Activated CD8-positive, alpha-beta memory T cell treated with anti-CD3 and anti-CD28 coated beads, Interleukin-2, amount 10 ng/mL, durations not matched to agents 7 days and 5 days (primary cell): ENCODE measurements around the gene NHS. TPM values are rescaled to one million over a fixed set of nuclear protein-coding genes. Genes with fewer than 3 reads are reported as not detected.

Experiments used
- ATAC-seq: fragments of 150-1000 bp; cut with Tn5 transposase; one replicate; pipeline ENCODE4 v1.10.0; 2021; ENCODE audit warnings: moderate library complexity
- CTCF ChIA-PET: fragments of 350-600 bp; sonication (Branson Sonifier 250); formaldehyde crosslinking; loops from one replicate; lab custom pipeline; 2021; ENCODE audit warnings: antibody characterized with exemption; lab: Charles Lee
- DNase-seq: peaks from one replicate; pipeline ENCODE4 v3.0.0-alpha.2; 2020
- H3K27ac Mint-ChIP-seq: one replicate; pipeline ENCODE4 v1.8.0; 2021; ENCODE audit warnings: mild to moderate bottlenecking, mixed read lengths
- H3K27me3 Mint-ChIP-seq: one replicate; pipeline ENCODE4 v1.8.0; 2021; ENCODE audit warnings: mixed read lengths
- H3K36me3 Mint-ChIP-seq: one replicate; pipeline ENCODE4 v1.8.0; 2021; ENCODE audit warnings: mild to moderate bottlenecking, mixed read lengths
- H3K4me1 Mint-ChIP-seq: one replicate; pipeline ENCODE4 v1.8.0; 2021; ENCODE audit warnings: mixed read lengths
- H3K4me3 Mint-ChIP-seq: one replicate; pipeline ENCODE4 v1.8.0; 2021; ENCODE audit warnings: mild to moderate bottlenecking, moderate library complexity, mixed read lengths
- H3K9me3 Mint-ChIP-seq: one replicate; pipeline ENCODE4 v1.8.0; 2022; ENCODE audit warnings: low read depth, mixed read lengths
- total RNA-seq, 2 experiments: library from RNA; stranded (reverse); gene quantifications; one replicate each; pipeline ENCODE4 v1.2.3, GENCODE V29; 2021

NHS gene
- total RNA-seq, 2 experiments from 2014 or later = 1.4 to 10.1 TPM

DNA sequence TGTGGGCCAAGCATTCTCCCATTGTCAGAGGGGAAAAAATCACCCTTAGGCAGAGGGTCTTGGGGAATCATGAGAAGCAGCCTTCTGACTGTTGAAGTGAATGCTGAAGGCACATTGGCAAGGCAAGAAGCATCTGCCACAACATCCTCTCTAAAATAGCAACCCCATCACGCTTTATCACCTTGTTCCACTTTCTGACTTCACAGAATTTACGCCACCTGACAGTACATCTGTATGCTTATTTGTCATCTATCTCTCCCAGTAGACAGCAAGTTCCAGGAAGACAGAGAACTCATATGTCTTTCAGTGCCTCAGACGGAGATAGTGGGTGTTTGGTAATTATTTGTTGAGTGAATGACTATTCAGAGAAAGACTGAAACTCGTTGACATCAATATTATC is 293.9 kb downstream of the NHS start:
- H3K27ac Mint-ChIP-seq = peak overlapping the region; percentile 74
- no peak overlapping the region for H3K4me3 Mint-ChIP-seq
- DNase-seq = no peak
- H3K27me3 Mint-ChIP-seq = no peaks in the 10 kb centered on the region
- CTCF ChIA-PET = no interaction called here
- ATAC-seq = peak; percentile 39
- H3K4me1 Mint-ChIP-seq = peaks cover 9% of the 10 kb centered on the region
- H3K36me3 Mint-ChIP-seq = no peaks in the 10 kb centered on the region
- H3K9me3 Mint-ChIP-seq = no peaks in the 10 kb centered on the region

DNA sequence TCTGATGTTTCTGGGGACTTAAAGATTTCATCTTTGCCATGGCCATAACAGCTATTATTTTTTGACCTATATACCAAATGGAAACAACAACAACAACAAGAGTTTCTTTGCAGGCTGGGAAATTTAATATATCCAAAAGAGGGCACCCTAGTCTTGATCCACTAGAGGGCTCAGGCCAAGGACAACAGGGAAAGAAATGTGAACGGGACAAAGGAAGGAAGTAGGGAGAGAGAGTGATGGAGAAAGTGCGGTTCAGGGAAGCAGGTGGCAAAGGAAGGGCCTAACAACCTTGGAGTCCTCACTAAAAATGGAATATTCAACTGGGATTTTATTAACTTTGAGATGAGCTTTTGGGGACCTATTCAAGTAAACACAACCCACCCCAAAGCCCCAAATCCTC is 294.5 kb downstream of the NHS start:
- Mint-ChIP-seq H3K27ac (peak overlapping the region; percentile 74), H3K9me3 (no peaks in the 10 kb centered on the region), H3K4me3 (no peak overlapping the region), H3K4me1 (peaks cover 9% of the 10 kb centered on the region), H3K36me3 (no peaks in the 10 kb centered on the region), H3K27me3 (no peaks in the 10 kb centered on the region)
- ATAC-seq = no peak
- no peak for DNase-seq
- CTCF ChIA-PET = interaction anchor here (0.8 kb wide), 1 partner anchor 14 kb away, joined by 3 read pairs; no protein-coding TSS in a partner anchor

DNA sequence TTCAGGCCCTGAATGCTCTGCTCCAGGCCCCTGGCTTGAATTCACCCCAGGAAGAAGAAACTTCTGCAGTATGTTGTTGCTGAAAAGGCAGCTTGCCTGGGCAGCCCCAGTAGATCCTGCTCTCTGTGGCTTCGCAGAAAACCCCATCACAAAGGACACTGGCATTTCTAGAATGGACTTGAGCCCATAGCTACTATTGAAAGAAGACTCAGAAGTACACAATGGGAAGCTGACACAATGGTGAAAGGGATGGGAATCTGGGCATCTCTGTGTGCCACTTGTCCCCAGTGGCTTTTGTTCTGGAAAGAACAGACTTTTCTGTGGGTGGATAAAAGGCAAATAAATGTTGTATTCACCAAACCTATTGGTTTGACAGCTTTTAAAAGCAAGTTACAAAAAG is 294.9 kb downstream of the NHS start:
- DNase-seq (no peak), ATAC-seq (no peak)
- CTCF ChIA-PET = interaction anchor here (0.8 kb wide), 1 partner anchor 14 kb away, joined by 3 read pairs; no protein-coding TSS in a partner anchor
- Mint-ChIP-seq H3K4me3 (no peak overlapping the region), H3K36me3 (no peaks in the 10 kb centered on the region), H3K9me3 (no peaks in the 10 kb centered on the region), H3K4me1 (peaks cover 9% of the 10 kb centered on the region), H3K27ac (no peak overlapping the region), H3K27me3 (no peaks in the 10 kb centered on the region)

DNA sequence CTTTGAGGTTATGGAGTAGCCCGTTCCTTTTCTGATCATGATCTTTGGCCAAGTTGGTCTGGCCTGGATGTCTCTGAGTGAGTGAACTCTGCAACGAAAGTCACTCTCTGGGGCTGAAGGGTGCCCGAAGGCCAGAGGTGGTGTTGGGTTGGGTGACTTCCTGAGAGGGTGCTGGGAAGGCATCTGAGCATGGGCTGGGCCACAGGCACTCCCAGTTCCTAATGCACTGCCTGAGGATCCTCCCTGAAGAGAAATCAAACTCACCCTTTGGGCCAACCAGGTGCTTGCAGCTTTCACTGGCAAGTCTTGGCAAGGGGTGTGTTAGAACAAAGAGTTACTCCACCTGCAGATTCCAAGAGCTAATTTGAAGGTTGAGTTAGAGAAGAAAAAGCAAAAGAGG is 295.9 kb downstream of the NHS start:
- Mint-ChIP-seq H3K27me3 (no peaks in the 10 kb centered on the region), H3K36me3 (no peaks in the 10 kb centered on the region), H3K4me3 (no peak overlapping the region), H3K9me3 (no peaks in the 10 kb centered on the region), H3K27ac (no peak overlapping the region), H3K4me1 (peaks cover 9% of the 10 kb centered on the region)
- CTCF ChIA-PET = no interaction called here
- ATAC-seq = no peak
- DNase-seq = no peak

DNA sequence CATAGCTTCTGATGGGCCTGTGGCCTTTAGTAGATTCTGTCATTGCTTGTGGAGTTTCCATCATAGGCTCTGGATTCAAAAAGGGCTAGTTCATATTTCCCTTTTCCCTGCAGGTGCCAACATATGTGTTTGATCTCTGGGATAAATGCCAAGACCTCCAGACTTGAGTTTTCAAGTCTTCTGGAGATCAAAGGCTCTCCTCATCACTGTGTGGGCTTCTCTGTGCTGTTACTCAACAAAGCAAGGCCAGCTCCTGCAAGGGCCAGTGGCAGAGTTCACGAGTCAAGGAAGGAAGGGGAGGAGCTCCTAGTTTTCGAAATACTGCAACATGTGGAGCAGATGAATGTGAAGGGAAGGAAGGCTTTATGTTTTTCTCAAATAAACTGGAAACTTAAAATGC is 299.6 kb downstream of the NHS start:
- no peaks in the 10 kb centered on the region for H3K36me3 Mint-ChIP-seq
- no peaks in the 10 kb centered on the region for H3K9me3 Mint-ChIP-seq
- CTCF ChIA-PET = no interaction called here
- no peak overlapping the region for H3K27ac Mint-ChIP-seq
- no peak for DNase-seq
- H3K4me3 Mint-ChIP-seq = no peak overlapping the region
- ATAC-seq = no peak
- no peaks in the 10 kb centered on the region for H3K27me3 Mint-ChIP-seq
- no peaks in the 10 kb centered on the region for H3K4me1 Mint-ChIP-seq

DNA sequence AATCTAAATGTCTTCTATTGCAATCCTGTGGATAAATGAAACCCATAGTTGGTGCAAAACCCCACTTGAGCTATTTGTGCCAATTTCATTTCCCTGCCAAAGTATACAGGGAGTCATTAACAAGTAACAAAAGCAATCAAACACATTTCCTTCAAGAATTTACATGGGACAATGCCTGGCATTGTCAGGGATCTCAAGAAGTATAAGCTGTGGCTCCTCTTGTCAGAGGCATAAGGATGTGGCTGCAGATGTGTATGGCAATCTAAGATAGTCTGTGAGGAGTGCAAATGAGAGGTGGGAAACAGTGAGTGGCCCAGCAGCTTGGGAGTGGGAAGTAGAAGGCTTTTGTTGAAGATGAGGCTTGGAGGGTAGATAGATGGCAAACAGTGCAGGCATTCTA is 304.3 kb downstream of the NHS start:
- CTCF ChIA-PET = no interaction called here
- no peak overlapping the region for H3K4me3 Mint-ChIP-seq
- H3K4me1 Mint-ChIP-seq = peaks cover 21% of the 10 kb centered on the region
- no peak for ATAC-seq
- H3K36me3 Mint-ChIP-seq = no peaks in the 10 kb centered on the region
- no peaks in the 10 kb centered on the region for H3K9me3 Mint-ChIP-seq
- no peak for DNase-seq
- H3K27me3 Mint-ChIP-seq = no peaks in the 10 kb centered on the region
- no peak overlapping the region for H3K27ac Mint-ChIP-seq

DNA sequence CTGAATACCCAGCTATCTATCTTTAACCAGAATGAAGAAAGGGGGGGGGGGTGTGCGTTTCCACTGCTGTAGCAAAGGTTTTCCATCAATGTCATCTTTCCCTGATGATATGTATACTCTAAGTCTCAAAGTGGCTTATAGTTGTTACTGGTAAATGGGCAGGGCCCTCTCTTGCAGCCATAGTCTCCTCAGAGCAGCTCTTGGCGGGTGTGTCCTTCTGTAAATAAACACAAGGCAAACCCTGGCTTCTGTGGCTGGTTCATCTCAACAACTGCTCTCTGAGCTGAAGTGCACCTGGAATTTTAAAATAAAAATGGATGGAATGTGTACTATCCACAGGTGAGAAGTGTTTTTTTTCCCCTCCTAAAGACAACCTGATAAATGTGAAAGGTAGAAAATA is 304.8 kb downstream of the NHS start:
- Mint-ChIP-seq H3K9me3 (no peaks in the 10 kb centered on the region), H3K4me1 (peaks cover 21% of the 10 kb centered on the region), H3K27me3 (no peaks in the 10 kb centered on the region), H3K36me3 (no peaks in the 10 kb centered on the region), H3K27ac (no peak overlapping the region), H3K4me3 (no peak overlapping the region)
- no peak for DNase-seq
- CTCF ChIA-PET = no interaction called here
- no peak for ATAC-seq

DNA sequence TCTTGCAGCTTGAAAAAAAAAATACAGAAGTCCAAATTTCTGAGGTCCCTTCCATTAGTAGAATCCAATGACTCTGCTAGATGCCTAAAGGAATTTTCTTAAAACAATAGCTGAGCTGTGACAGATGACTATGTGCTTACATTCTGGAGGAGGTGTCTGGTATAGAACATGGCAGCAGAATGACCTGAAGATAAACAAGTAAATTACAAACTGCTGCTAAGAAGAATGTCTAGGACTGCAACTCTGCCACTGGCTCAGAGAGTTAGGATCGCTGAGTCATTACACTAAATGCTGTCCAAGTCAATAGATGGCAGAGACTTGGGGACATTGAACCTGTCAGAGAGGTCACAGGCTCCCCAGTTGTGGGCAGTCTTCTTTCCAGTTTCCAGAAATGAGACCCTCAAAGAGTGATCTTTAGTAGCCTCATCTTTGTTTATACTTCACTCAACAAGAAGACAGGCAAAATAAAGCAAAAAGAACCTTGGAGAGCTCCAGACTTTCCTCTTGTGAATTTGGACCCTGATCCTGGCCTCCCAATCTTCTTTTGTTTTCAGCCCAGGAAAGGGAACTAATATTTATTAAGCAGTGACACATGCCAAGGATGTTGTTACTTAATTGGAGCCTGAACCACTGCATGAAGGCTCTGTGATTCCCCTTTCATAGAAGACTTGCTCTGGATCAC is 305.9 kb downstream of the NHS start:
- Mint-ChIP-seq H3K4me1 (peaks cover 21% of the 10 kb centered on the region), H3K36me3 (no peaks in the 10 kb centered on the region), H3K4me3 (no peak overlapping the region), H3K9me3 (no peaks in the 10 kb centered on the region), H3K27ac (no peak overlapping the region), H3K27me3 (no peaks in the 10 kb centered on the region)
- ATAC-seq (no peak), DNase-seq (no peak)
- CTCF ChIA-PET = no interaction called here

DNA sequence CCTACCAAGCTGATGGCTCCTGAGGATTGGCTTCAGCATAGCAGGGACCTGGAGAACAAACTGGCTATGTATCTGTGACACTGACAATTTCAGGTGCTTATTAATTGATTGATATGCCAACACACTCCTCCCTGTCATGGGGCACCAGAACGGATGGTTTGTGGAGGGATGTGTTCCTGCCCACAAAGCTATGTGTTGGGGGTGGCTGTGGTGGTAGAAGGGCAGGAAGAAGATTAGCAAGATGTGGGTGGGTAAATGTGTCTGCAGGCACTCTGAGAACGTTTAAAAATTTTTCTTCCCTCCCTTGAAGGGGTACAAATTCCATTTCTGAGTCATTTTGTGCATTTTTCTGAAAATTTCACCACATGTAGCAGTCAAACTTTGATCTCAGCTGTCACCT is 307.3 kb downstream of the NHS start:
- peak; percentile 36 for ATAC-seq
- CTCF ChIA-PET = no interaction called here
- no peak overlapping the region for H3K27ac Mint-ChIP-seq

DNA sequence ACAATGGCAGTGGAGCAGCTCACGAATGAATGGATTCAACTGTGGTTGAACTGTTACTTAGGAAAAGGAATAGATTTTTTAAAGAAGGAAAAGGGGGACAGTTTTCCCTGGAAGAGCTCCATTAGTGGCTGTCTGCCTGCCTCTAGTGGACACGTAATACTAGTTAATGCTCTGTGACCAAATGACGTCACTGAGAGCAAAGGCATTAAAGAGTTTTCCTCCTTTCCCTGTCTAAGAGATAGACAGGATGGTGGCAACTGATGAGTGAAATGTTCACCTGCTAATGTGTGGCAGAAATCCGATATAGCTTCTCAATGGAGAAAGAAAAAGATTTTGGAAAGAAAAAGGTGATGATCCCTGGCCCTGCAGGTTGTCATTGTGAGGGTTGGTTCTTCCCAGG is 310.0 kb downstream of the NHS start:
- no peaks in the 10 kb centered on the region for H3K36me3 Mint-ChIP-seq
- no peak overlapping the region for H3K27ac Mint-ChIP-seq
- H3K9me3 Mint-ChIP-seq = no peaks in the 10 kb centered on the region
- peaks cover 21% of the 10 kb centered on the region for H3K4me1 Mint-ChIP-seq
- ATAC-seq (no peak), DNase-seq (no peak)
- H3K4me3 Mint-ChIP-seq = no peak overlapping the region
- CTCF ChIA-PET = no interaction called here
- H3K27me3 Mint-ChIP-seq = no peaks in the 10 kb centered on the region

More for the DNA sequence above, 307.3 kb downstream of the NHS start:
- no peak overlapping the region for H3K4me3 Mint-ChIP-seq
- H3K36me3 Mint-ChIP-seq = no peaks in the 10 kb centered on the region
- peak; percentile 47 for DNase-seq
- H3K4me1 Mint-ChIP-seq = peaks cover 21% of the 10 kb centered on the region
- no peaks in the 10 kb centered on the region for H3K27me3 Mint-ChIP-seq
- H3K9me3 Mint-ChIP-seq = no peaks in the 10 kb centered on the region

DNA sequence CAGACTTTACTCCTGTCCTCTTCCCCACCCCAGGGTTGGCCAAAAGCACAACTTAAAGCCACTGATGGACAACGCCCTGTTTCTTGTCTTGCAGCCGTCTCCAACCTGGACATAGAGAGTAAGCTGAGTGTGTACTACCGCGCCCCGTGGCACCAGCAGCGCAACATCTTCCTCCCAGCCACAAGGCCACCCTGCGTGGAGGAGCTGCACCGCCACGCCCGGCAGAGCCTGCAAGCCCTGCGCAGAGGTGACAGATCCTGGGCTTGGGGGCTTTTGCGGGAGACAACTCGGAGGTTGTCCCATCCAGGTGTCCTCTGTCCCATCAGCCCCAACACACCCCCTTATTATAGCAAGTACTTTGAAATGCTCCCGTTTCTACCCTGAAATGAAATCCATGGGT is 312.6 kb downstream of the NHS start:
- Mint-ChIP-seq H3K27me3 (no peaks in the 10 kb centered on the region), H3K9me3 (no peaks in the 10 kb centered on the region), H3K4me1 (peaks cover 7% of the 10 kb centered on the region), H3K27ac (no peak overlapping the region), H3K4me3 (no peak overlapping the region), H3K36me3 (no peaks in the 10 kb centered on the region)
- ATAC-seq (no peak), DNase-seq (no peak)
- CTCF ChIA-PET = no interaction called here

DNA sequence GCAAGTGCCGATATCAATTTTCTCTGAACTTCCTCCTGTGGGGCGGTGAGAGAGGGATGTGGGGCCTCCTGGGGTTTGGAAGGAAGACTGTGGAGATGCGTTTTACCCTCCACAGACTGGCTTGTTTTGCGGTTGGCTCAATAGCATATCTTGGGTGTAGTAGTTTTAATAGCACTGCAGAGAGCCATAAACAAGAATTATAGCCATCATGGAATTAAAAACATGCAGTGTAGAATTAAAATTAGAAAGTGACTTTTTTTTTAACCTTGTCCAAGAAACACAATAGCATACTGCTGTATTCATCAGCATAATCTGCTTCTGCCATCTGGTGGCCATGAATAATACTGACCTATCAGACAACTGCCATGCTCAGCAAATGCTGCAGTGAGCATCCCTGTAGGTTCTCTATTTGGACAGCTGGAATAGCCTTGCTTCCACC is 315.0 kb downstream of the NHS start:
- no peak overlapping the region for H3K4me3 Mint-ChIP-seq
- H3K27ac Mint-ChIP-seq = no peak overlapping the region
- DNase-seq = peak; percentile 43
- CTCF ChIA-PET = interaction anchor here (0.8 kb wide), 1 partner anchor 99 kb away, joined by 4 read pairs; no protein-coding TSS in a partner anchor
- no peaks in the 10 kb centered on the region for H3K9me3 Mint-ChIP-seq
- H3K27me3 Mint-ChIP-seq = no peaks in the 10 kb centered on the region
- no peaks in the 10 kb centered on the region for H3K4me1 Mint-ChIP-seq
- peak; percentile 64 for ATAC-seq
- H3K36me3 Mint-ChIP-seq = no peaks in the 10 kb centered on the region

DNA sequence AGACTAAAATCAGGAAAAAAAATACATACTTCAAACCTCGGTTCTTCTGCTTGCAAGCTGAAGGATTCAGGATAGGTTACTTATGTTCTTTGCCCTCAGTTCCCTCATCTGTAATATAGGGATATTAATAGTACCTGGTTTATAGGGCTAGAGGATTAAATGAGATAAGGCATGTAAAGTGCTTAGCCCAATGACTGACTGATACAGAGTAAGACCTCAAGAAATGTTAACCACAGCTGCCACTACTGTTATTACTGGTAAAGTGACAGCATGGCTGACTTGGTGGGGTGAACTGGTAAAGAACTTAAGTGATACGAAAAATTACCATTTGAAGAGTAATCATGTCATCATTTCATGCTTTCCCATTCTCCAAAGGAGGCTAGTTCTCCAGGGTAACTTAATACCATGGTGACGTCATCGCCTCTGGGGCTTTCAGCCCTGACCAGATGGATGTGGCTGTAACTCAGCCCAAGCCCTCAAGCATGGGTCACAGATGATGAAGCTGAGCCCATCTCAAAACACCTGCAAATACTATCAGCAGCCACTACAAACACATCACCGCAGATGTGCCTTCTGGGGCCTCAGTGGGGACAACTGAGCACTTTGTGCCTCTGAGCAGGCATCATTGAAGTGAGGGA is 317.8 kb downstream of the NHS start:
- no peaks in the 10 kb centered on the region for H3K36me3 Mint-ChIP-seq
- no peak overlapping the region for H3K27ac Mint-ChIP-seq
- CTCF ChIA-PET = no interaction called here
- H3K9me3 Mint-ChIP-seq = no peaks in the 10 kb centered on the region
- H3K4me3 Mint-ChIP-seq = no peak overlapping the region
- H3K27me3 Mint-ChIP-seq = peaks cover 2% of the 10 kb centered on the region
- no peaks in the 10 kb centered on the region for H3K4me1 Mint-ChIP-seq
- DNase-seq (no peak), ATAC-seq (no peak)

DNA sequence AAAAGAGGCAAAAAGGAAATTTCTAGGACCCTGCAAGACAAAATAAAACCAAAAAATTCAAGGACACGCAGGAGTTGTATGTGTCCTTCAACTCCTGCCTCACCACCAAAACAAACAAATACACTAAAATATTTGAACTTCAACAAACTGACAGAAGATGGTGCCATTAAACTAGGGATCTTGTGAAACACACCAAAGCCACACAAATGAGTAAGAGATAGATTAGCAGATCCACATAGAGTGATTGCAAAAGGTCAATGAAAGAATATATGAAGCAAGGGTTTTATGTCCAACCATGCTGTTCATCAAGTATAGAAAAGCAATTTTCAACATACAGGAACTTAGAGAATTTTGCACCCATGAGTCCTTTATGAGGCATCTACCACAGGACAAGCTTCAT is 322.2 kb downstream of the NHS start:
- ATAC-seq (no peak), DNase-seq (no peak)
- no peaks in the 10 kb centered on the region for H3K36me3 Mint-ChIP-seq
- CTCF ChIA-PET = no interaction called here
- H3K27me3 Mint-ChIP-seq = peaks cover 2% of the 10 kb centered on the region
- H3K4me3 Mint-ChIP-seq = no peak overlapping the region
- H3K9me3 Mint-ChIP-seq = no peaks in the 10 kb centered on the region
- no peaks in the 10 kb centered on the region for H3K4me1 Mint-ChIP-seq
- H3K27ac Mint-ChIP-seq = no peak overlapping the region
